ENCODE measurements around the gene LRRC3B.

GRCh38 chr3:26715431-26715830, 92.9 kb downstream of the LRRC3B start:
- TF ChIP-seq CTCF (IDR thresholded peaks at IDR 0.05) (no peak), POLR2A (IDR thresholded peaks at IDR 0.05) (no peak), EP300 (IDR thresholded peaks at IDR 0.05) (no peak)
